HG02588 (cell line): ENCODE measurements around the gene NT5DC3.

Experiments
- ATAC-seq: cut with Tn5 transposase; IDR thresholded peaks from one replicate; pipeline ENCODE4 v1.9.1; 2021; ENCODE audit warnings: mild to moderate bottlenecking, moderate library complexity; ENCODE audit not compliant: unreplicated experiment

Gene NT5DC3

GRCh38 chr12:103833095-103833775 is 7.8 kb downstream of the NT5DC3 start:
- no peak for ATAC-seq

- no peak for ATAC-seq
Observed at GRCh38 chr12:103832048-103832997, 8.7 kb downstream of the NT5DC3 start.

- no peak for ATAC-seq
Observed at GRCh38 chr12:103830730-103831320, 10.2 kb downstream of the NT5DC3 start.

- no peak for ATAC-seq
Observed at GRCh38 chr12:103830025-103830725, 10.9 kb downstream of the NT5DC3 start.

GRCh38 chr12:103829092-103829491 is 11.9 kb downstream of the NT5DC3 start:
- ATAC-seq = no peak

- no peak for ATAC-seq
Observed at GRCh38 chr12:103827911-103828391, 13.1 kb downstream of the NT5DC3 start.

GRCh38 chr12:103824845-103825244 is 16.2 kb downstream of the NT5DC3 start:
- no peak for ATAC-seq

- no peak for ATAC-seq
Observed at GRCh38 chr12:103824290-103824689, 16.7 kb downstream of the NT5DC3 start.

- no peak for ATAC-seq
Observed at GRCh38 chr12:103823871-103824270, 17.2 kb downstream of the NT5DC3 start.

GRCh38 chr12:103821773-103822172 is 19.3 kb downstream of the NT5DC3 start:
- no peak for ATAC-seq

- ATAC-seq = no peak
Observed at GRCh38 chr12:103820881-103821489, 20.0 kb downstream of the NT5DC3 start.

- no peak for ATAC-seq
Observed at GRCh38 chr12:103820361-103820760, 20.7 kb downstream of the NT5DC3 start.

GRCh38 chr12:103819892-103820291 is 21.1 kb downstream of the NT5DC3 start:
- ATAC-seq = no peak

GRCh38 chr12:103819312-103819711 is 21.7 kb downstream of the NT5DC3 start:
- ATAC-seq = no peak

GRCh38 chr12:103817791-103818190 is 23.2 kb downstream of the NT5DC3 start:
- ATAC-seq = no peak

GRCh38 chr12:103816663-103817062 is 24.4 kb downstream of the NT5DC3 start:
- no peak for ATAC-seq

- ATAC-seq = no peak
Observed at GRCh38 chr12:103814436-103814835, 26.6 kb downstream of the NT5DC3 start.

- no peak for ATAC-seq
Observed at GRCh38 chr12:103813949-103814348, 27.1 kb downstream of the NT5DC3 start.

GRCh38 chr12:103813426-103813825 is 27.6 kb downstream of the NT5DC3 start:
- ATAC-seq = no peak

GRCh38 chr12:103812789-103813188 is 28.2 kb downstream of the NT5DC3 start:
- ATAC-seq = no peak
